Measurements from ENCODE around the gene SPRR4.

SPRR4 gene

GRCh38 chr1:152959801-152960451, 10.5 kb upstream of the SPRR4 start:
- no peak overlapping the region for H3K23ac ChIP-seq (ENCODE audit: low read length)
- H2AFZ ChIP-seq (ENCODE audit: insufficient read depth, low read length, poor library complexity): no peak overlapping the region
- no peak overlapping the region for H3K27ac ChIP-seq (ENCODE audit: low read depth, low read length)
- H3K79me1 ChIP-seq (ENCODE audit: low read length): no peaks in the 10 kb centered on the region
- H2AK5ac ChIP-seq (ENCODE audit: low read length): no peak overlapping the region
- H3K4me2 ChIP-seq (ENCODE audit: low read length): no peak overlapping the region
- no peaks in the 10 kb centered on the region for H3K79me2 ChIP-seq (ENCODE audit: control insufficient read depth, insufficient read depth, low read length, poor library complexity)
- no peak overlapping the region for H2BK120ac ChIP-seq (ENCODE audit: insufficient read depth, low read length, poor library complexity)
- no peak overlapping the region for H4K12ac ChIP-seq (ENCODE audit: low read depth, low read length)
- WGBS (ENCODE audit: extremely low coverage, insufficient coverage, insufficient read length): no CpG with 5 or more reads among the region's 10 CpGs
- no peak overlapping the region for H3K4ac ChIP-seq (ENCODE audit: low read depth, low read length)
- no peak for DNase-seq
- no peak overlapping the region for H4K91ac ChIP-seq (ENCODE audit: low read depth, low read length)
- no peak overlapping the region for H2BK5ac ChIP-seq (ENCODE audit: low read depth, low read length, poor library complexity)
- H3K18ac ChIP-seq (ENCODE audit: low read length): no peak overlapping the region
- H3K36me3 ChIP-seq (ENCODE audit: control insufficient read depth in 1 of 2, insufficient read depth in 2 of 2, low read length in 2 of 2): no peaks in the 10 kb centered on the region
- H3K27me3 ChIP-seq (ENCODE audit: insufficient read depth, low read length): no peaks in the 10 kb centered on the region
- H3K9me3 ChIP-seq (ENCODE audit: insufficient read depth, low read depth, low read length): no peaks in the 10 kb centered on the region
- no peak overlapping the region for H3K9ac ChIP-seq (ENCODE audit: low read length)
- no peak overlapping the region for H2BK12ac ChIP-seq (ENCODE audit: low read length)
- no peak overlapping the region for H3K4me3 ChIP-seq (ENCODE audit: low read depth, low read length)
- H3K14ac ChIP-seq (ENCODE audit: low read length): no peak overlapping the region
- H3K4me1 ChIP-seq (ENCODE audit: control insufficient read depth in 1 of 2, insufficient read depth in 2 of 2, low read length in 2 of 2): no peaks in the 10 kb centered on the region
- H4K8ac ChIP-seq (ENCODE audit: low read depth, low read length): no peak overlapping the region

- H3K14ac ChIP-seq (ENCODE audit: low read length): no peak overlapping the region
- H3K79me1 ChIP-seq (ENCODE audit: low read length): no peaks in the 10 kb centered on the region
- no CpG with 5 or more reads among the region's 10 CpGs for WGBS (ENCODE audit: extremely low coverage, insufficient coverage, insufficient read length)
- H4K12ac ChIP-seq (ENCODE audit: low read depth, low read length): no peak overlapping the region
- no peak overlapping the region for H3K4me3 ChIP-seq (ENCODE audit: low read depth, low read length)
- no peak overlapping the region for H3K4ac ChIP-seq (ENCODE audit: low read depth, low read length)
- H3K27ac ChIP-seq (ENCODE audit: low read depth, low read length): no peak overlapping the region
- no peak overlapping the region for H4K91ac ChIP-seq (ENCODE audit: low read depth, low read length)
- H2AK5ac ChIP-seq (ENCODE audit: low read length): no peak overlapping the region
- no peaks in the 10 kb centered on the region for H3K36me3 ChIP-seq (ENCODE audit: control insufficient read depth in 1 of 2, insufficient read depth in 2 of 2, low read length in 2 of 2)
- no peak overlapping the region for H2BK120ac ChIP-seq (ENCODE audit: insufficient read depth, low read length, poor library complexity)
- H3K9me3 ChIP-seq (ENCODE audit: insufficient read depth, low read depth, low read length): no peaks in the 10 kb centered on the region
- no peak overlapping the region for H2BK12ac ChIP-seq (ENCODE audit: low read length)
- no peak overlapping the region for H3K9ac ChIP-seq (ENCODE audit: low read length)
- no peak overlapping the region for H4K8ac ChIP-seq (ENCODE audit: low read depth, low read length)
- DNase-seq: peak in 1 of 2 donors; percentile 39
- no peak overlapping the region for H3K4me2 ChIP-seq (ENCODE audit: low read length)
- no peak overlapping the region for H2AFZ ChIP-seq (ENCODE audit: insufficient read depth, low read length, poor library complexity)
- H3K23ac ChIP-seq (ENCODE audit: low read length): no peak overlapping the region
- no peak overlapping the region for H3K18ac ChIP-seq (ENCODE audit: low read length)
- H3K79me2 ChIP-seq (ENCODE audit: control insufficient read depth, insufficient read depth, low read length, poor library complexity): no peaks in the 10 kb centered on the region
- no peaks in the 10 kb centered on the region for H3K4me1 ChIP-seq (ENCODE audit: control insufficient read depth in 1 of 2, insufficient read depth in 2 of 2, low read length in 2 of 2)
- H2BK5ac ChIP-seq (ENCODE audit: low read depth, low read length, poor library complexity): no peak overlapping the region
- no peaks in the 10 kb centered on the region for H3K27me3 ChIP-seq (ENCODE audit: insufficient read depth, low read length)
Measured at GRCh38 chr1:152960452-152961044, 9.9 kb upstream of the SPRR4 start.

- no peak overlapping the region for H3K4me2 ChIP-seq (ENCODE audit: low read length)
- no peak overlapping the region for H4K91ac ChIP-seq (ENCODE audit: low read depth, low read length)
- DNase-seq: no peak
- H3K4me1 ChIP-seq (ENCODE audit: control insufficient read depth in 1 of 2, insufficient read depth in 2 of 2, low read length in 2 of 2): no peaks in the 10 kb centered on the region
- H3K18ac ChIP-seq (ENCODE audit: low read length): no peak overlapping the region
- H3K9me3 ChIP-seq (ENCODE audit: insufficient read depth, low read depth, low read length): peaks cover 2% of the 10 kb centered on the region
- no peak overlapping the region for H4K8ac ChIP-seq (ENCODE audit: low read depth, low read length)
- H3K27ac ChIP-seq (ENCODE audit: low read depth, low read length): no peak overlapping the region
- H4K12ac ChIP-seq (ENCODE audit: low read depth, low read length): no peak overlapping the region
- H3K4me3 ChIP-seq (ENCODE audit: low read depth, low read length): no peak overlapping the region
- H3K23ac ChIP-seq (ENCODE audit: low read length): no peak overlapping the region
- H3K4ac ChIP-seq (ENCODE audit: low read depth, low read length): no peak overlapping the region
- no peaks in the 10 kb centered on the region for H3K79me1 ChIP-seq (ENCODE audit: low read length)
- no peaks in the 10 kb centered on the region for H3K36me3 ChIP-seq (ENCODE audit: control insufficient read depth in 1 of 2, insufficient read depth in 2 of 2, low read length in 2 of 2)
- no peak overlapping the region for H3K9ac ChIP-seq (ENCODE audit: low read length)
- H3K79me2 ChIP-seq (ENCODE audit: control insufficient read depth, insufficient read depth, low read length, poor library complexity): no peaks in the 10 kb centered on the region
- H2BK5ac ChIP-seq (ENCODE audit: low read depth, low read length, poor library complexity): no peak overlapping the region
- WGBS (ENCODE audit: extremely low coverage, insufficient coverage, insufficient read length): no CpG with 5 or more reads among the region's 7 CpGs
- no peaks in the 10 kb centered on the region for H3K27me3 ChIP-seq (ENCODE audit: insufficient read depth, low read length)
- no peak overlapping the region for H2AK5ac ChIP-seq (ENCODE audit: low read length)
- H2AFZ ChIP-seq (ENCODE audit: insufficient read depth, low read length, poor library complexity): no peak overlapping the region
- H2BK120ac ChIP-seq (ENCODE audit: insufficient read depth, low read length, poor library complexity): no peak overlapping the region
- no peak overlapping the region for H3K14ac ChIP-seq (ENCODE audit: low read length)
- H2BK12ac ChIP-seq (ENCODE audit: low read length): no peak overlapping the region
Measured at GRCh38 chr1:152961226-152961891, 9.1 kb upstream of the SPRR4 start.

GRCh38 chr1:152962876-152963415, 7.5 kb upstream of the SPRR4 start:
- Histone ChIP-seq H3K23ac (ENCODE audit: low read length) (no peak overlapping the region), H4K91ac (ENCODE audit: low read depth, low read length) (no peak overlapping the region), H3K36me3 (ENCODE audit: control insufficient read depth in 1 of 2, insufficient read depth in 2 of 2, low read length in 2 of 2) (no peaks in the 10 kb centered on the region), H3K79me1 (ENCODE audit: low read length) (no peaks in the 10 kb centered on the region), H2BK12ac (ENCODE audit: low read length) (no peak overlapping the region), H3K4me3 (ENCODE audit: low read depth, low read length) (no peak overlapping the region), H3K27me3 (ENCODE audit: insufficient read depth, low read length) (no peaks in the 10 kb centered on the region), H2AFZ (ENCODE audit: insufficient read depth, low read length, poor library complexity) (no peak overlapping the region), H3K18ac (ENCODE audit: low read length) (no peak overlapping the region), H2BK120ac (ENCODE audit: insufficient read depth, low read length, poor library complexity) (no peak overlapping the region), H2AK5ac (ENCODE audit: low read length) (no peak overlapping the region), H4K8ac (ENCODE audit: low read depth, low read length) (no peak overlapping the region), H3K14ac (ENCODE audit: low read length) (no peak overlapping the region), H3K79me2 (ENCODE audit: control insufficient read depth, insufficient read depth, low read length, poor library complexity) (no peaks in the 10 kb centered on the region), H3K4me1 (ENCODE audit: control insufficient read depth in 1 of 2, insufficient read depth in 2 of 2, low read length in 2 of 2) (no peaks in the 10 kb centered on the region), H4K12ac (ENCODE audit: low read depth, low read length) (no peak overlapping the region), H3K4me2 (ENCODE audit: low read length) (no peak overlapping the region), H3K4ac (ENCODE audit: low read depth, low read length) (no peak overlapping the region), H3K9ac (ENCODE audit: low read length) (no peak overlapping the region), H3K27ac (ENCODE audit: low read depth, low read length) (no peak overlapping the region), H3K9me3 (ENCODE audit: insufficient read depth, low read depth, low read length) (peaks cover 2% of the 10 kb centered on the region), H2BK5ac (ENCODE audit: low read depth, low read length, poor library complexity) (no peak overlapping the region)
- no peak for DNase-seq
- no CpG with 5 or more reads among the region's 2 CpGs for WGBS (ENCODE audit: extremely low coverage, insufficient coverage, insufficient read length)
